ENCODE data around the gene CPED1.

GRCh38 chr7:121275204-121275603, 286.7 kb downstream of the CPED1 start:
- TF ChIP-seq, protein P1, sequence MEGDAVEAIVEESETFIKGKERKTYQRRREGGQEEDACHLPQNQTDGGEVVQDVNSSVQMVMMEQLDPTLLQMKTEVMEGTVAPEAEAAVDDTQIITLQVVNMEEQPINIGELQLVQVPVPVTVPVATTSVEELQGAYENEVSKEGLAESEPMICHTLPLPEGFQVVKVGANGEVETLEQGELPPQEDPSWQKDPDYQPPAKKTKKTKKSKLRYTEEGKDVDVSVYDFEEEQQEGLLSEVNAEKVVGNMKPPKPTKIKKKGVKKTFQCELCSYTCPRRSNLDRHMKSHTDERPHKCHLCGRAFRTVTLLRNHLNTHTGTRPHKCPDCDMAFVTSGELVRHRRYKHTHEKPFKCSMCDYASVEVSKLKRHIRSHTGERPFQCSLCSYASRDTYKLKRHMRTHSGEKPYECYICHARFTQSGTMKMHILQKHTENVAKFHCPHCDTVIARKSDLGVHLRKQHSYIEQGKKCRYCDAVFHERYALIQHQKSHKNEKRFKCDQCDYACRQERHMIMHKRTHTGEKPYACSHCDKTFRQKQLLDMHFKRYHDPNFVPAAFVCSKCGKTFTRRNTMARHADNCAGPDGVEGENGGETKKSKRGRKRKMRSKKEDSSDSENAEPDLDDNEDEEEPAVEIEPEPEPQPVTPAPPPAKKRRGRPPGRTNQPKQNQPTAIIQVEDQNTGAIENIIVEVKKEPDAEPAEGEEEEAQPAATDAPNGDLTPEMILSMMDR (IDR thresholded peaks at IDR 0.05; ENCODE audit: low read length) = no peak
- no peak for TF ChIP-seq EZH2phosphoT487 (IDR thresholded peaks at IDR 0.05; ENCODE audit: low read length)
- TF ChIP-seq EZH2 (optimal IDR thresholded peaks at IDR 0.05; ENCODE audit: low read depth, low read length) = no peak
